ENCODE measurements around the gene C19orf85.

GRCh38 chr19:55482156-55482961, 17.8 kb upstream of the C19orf85 start:
- TF ChIP-seq MAX (IDR thresholded peaks at IDR 0.05) (no peak), TCF12 (IDR thresholded peaks at IDR 0.05; ENCODE audit: low read depth) (no peak), YY1 (IDR thresholded peaks at IDR 0.05; ENCODE audit: low read depth) (no peak), REST (IDR thresholded peaks at IDR 0.05; ENCODE audit: low read depth) (no peak)
